Astrocyte (in vitro differentiated cells and primary cell): Measurements from ENCODE around the gene ZFYVE28. TPM values are rescaled to one million over a fixed set of nuclear protein-coding genes. Genes with fewer than 3 reads are reported as not detected.
A peak's percentile ranks its signal among the peaks of the same experiment; 100 is the strongest.

Experiments
- DNase-seq: peaks from one replicate; pipeline ENCODE4 v3.0.0-alpha.2; 2010; ENCODE audit warnings: low read depth
- FAIRE-seq: peaks from 2 replicates; lab custom pipeline; 2011; peaks lifted over from hg19 to GRCh38; lab: Jason Lieb, UNC
- H2AFZ ChIP-seq: 2 replicates; pipeline ENCODE4 v1.6.0; 2012; ENCODE audit warnings: low read depth, low read length, inconsistent platforms
- H3K27ac ChIP-seq: 2 replicates; pipeline ENCODE4 v1.5.1; 2011; ENCODE audit warnings: low read depth, low read length, inconsistent platforms
- H3K27me3 ChIP-seq: 2 replicates; pipeline ENCODE4 v1.6.0; 2011; ENCODE audit warnings: low read length, inconsistent platforms; ENCODE audit not compliant: insufficient read depth
- H3K36me3 ChIP-seq: 2 replicates; pipeline ENCODE4 v1.5.1; 2011; ENCODE audit warnings: low read length, inconsistent platforms; ENCODE audit not compliant: insufficient read depth
- H3K4me1 ChIP-seq: 2 replicates; pipeline ENCODE4 v1.5.1; 2011; ENCODE audit warnings: low read length, inconsistent platforms; ENCODE audit not compliant: insufficient read depth
- H3K4me2 ChIP-seq: 2 replicates; pipeline ENCODE4 v1.6.0; 2012; ENCODE audit warnings: low read length, inconsistent platforms
- H3K4me3 ChIP-seq: 2 replicates; pipeline ENCODE4 v1.5.1; 2011; ENCODE audit warnings: low read depth, mild to moderate bottlenecking, low read length, inconsistent platforms; ENCODE audit not compliant: insufficient read depth
- H3K79me2 ChIP-seq: 2 replicates; pipeline ENCODE4 v1.6.0; 2012; ENCODE audit warnings: mild to moderate bottlenecking, low read length, inconsistent platforms; ENCODE audit not compliant: insufficient read depth
- H3K9ac ChIP-seq: 2 replicates; pipeline ENCODE4 v1.6.0; 2012; ENCODE audit warnings: mild to moderate bottlenecking, low read length, inconsistent platforms
- H3K9me3 ChIP-seq: 2 replicates; pipeline ENCODE4 v1.5.1; 2012; ENCODE audit warnings: low read depth, mild to moderate bottlenecking, low read length, inconsistent platforms; ENCODE audit not compliant: insufficient read depth
- H4K20me1 ChIP-seq: 2 replicates; pipeline ENCODE4 v1.6.0; 2012; ENCODE audit warnings: low read length, inconsistent platforms; ENCODE audit not compliant: insufficient read depth
- H3K27ac Mint-ChIP-seq: one replicate; pipeline ENCODE4 v1.8.0; 2021; ENCODE audit warnings: mild to moderate bottlenecking, mixed read lengths; ENCODE audit not compliant: unreplicated experiment
- H3K27me3 Mint-ChIP-seq: one replicate; pipeline ENCODE4 v1.8.0; 2021; ENCODE audit warnings: low read depth, mixed read lengths; ENCODE audit not compliant: unreplicated experiment
- H3K36me3 Mint-ChIP-seq: one replicate; pipeline ENCODE4 v1.8.0; 2021; ENCODE audit warnings: low read depth, mixed read lengths; ENCODE audit not compliant: unreplicated experiment
- H3K4me1 Mint-ChIP-seq: one replicate; pipeline ENCODE4 v1.8.0; 2021; ENCODE audit warnings: low read depth, mixed read lengths; ENCODE audit not compliant: unreplicated experiment
- H3K4me3 Mint-ChIP-seq: one replicate; pipeline ENCODE4 v1.8.0; 2021; ENCODE audit warnings: mild to moderate bottlenecking, moderate library complexity, mixed read lengths; ENCODE audit not compliant: unreplicated experiment
- H3K9me3 Mint-ChIP-seq: one replicate; pipeline ENCODE4 v1.8.0; 2021; ENCODE audit warnings: mild to moderate bottlenecking, mixed read lengths; ENCODE audit not compliant: unreplicated experiment
- EZH2 ChIP-seq: IDR thresholded peaks from 2 replicates; pipeline ENCODE4 v1.6.1; 2012; ENCODE audit warnings: mild to moderate bottlenecking, low read length, inconsistent platforms; ENCODE audit not compliant: insufficient read depth
- total RNA-seq: library from RNA; stranded (reverse); gene quantifications from 2 replicates; pipeline ENCODE4 v1.2.1, GENCODE V29; 2021
- TF ChIP-seq, protein P1 (sequence below): IDR thresholded peaks from 2 replicates; pipeline ENCODE4 v1.5.1; 2011; ENCODE audit warnings: low read depth, mild to moderate bottlenecking, inconsistent platforms, low read length, moderate library complexity; ENCODE audit not compliant: insufficient read depth

The ZFYVE28 gene
- total RNA-seq, 1 donor from 2014 or later = 0.68 TPM

- H3K27me3 ChIP-seq = no peaks in the 10 kb centered on the region
- H3K27ac ChIP-seq = no peak overlapping the region
- peak overlapping the region; percentile 77 for H3K4me3 Mint-ChIP-seq
- no peaks in the 10 kb centered on the region for H3K9me3 ChIP-seq
- peaks cover 20% of the 10 kb centered on the region for H3K4me1 Mint-ChIP-seq
- no peaks in the 10 kb centered on the region for H3K27me3 Mint-ChIP-seq
- TF ChIP-seq, protein P1, sequence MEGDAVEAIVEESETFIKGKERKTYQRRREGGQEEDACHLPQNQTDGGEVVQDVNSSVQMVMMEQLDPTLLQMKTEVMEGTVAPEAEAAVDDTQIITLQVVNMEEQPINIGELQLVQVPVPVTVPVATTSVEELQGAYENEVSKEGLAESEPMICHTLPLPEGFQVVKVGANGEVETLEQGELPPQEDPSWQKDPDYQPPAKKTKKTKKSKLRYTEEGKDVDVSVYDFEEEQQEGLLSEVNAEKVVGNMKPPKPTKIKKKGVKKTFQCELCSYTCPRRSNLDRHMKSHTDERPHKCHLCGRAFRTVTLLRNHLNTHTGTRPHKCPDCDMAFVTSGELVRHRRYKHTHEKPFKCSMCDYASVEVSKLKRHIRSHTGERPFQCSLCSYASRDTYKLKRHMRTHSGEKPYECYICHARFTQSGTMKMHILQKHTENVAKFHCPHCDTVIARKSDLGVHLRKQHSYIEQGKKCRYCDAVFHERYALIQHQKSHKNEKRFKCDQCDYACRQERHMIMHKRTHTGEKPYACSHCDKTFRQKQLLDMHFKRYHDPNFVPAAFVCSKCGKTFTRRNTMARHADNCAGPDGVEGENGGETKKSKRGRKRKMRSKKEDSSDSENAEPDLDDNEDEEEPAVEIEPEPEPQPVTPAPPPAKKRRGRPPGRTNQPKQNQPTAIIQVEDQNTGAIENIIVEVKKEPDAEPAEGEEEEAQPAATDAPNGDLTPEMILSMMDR = no peak
- TF ChIP-seq EZH2 = no peak
- no peak overlapping the region for H3K4me3 ChIP-seq
- H3K9ac ChIP-seq = no peak overlapping the region
- peaks cover 23% of the 10 kb centered on the region for H4K20me1 ChIP-seq
- peaks cover 30% of the 10 kb centered on the region for H3K79me2 ChIP-seq
- H3K9me3 Mint-ChIP-seq = no peaks in the 10 kb centered on the region
- no peak overlapping the region for H3K4me2 ChIP-seq
- no peak overlapping the region for H2AFZ ChIP-seq
- DNase-seq (no peak), FAIRE-seq (no peak)
- peaks cover 19% of the 10 kb centered on the region for H3K4me1 ChIP-seq
- peak overlapping the region; percentile 69 for H3K27ac Mint-ChIP-seq
- H3K36me3 ChIP-seq = no peaks in the 10 kb centered on the region
- H3K36me3 Mint-ChIP-seq = peaks cover 2% of the 10 kb centered on the region
These were observed 174.6 kb downstream of the ZFYVE28 start for GRCh38 chr4:2243681-2244380.

- Histone ChIP-seq H3K27ac (peak within 1 kb of the TSS; percentile 56), H3K36me3 (peaks cover 3% of the 10 kb centered on the region), H3K9ac (peak within 1 kb of the TSS; percentile 88), H3K4me1 (peaks cover 19% of the 10 kb centered on the region), H3K4me3 (peak within 1 kb of the TSS; percentile 88), H2AFZ (peak within 1 kb of the TSS; percentile 67), H3K79me2 (peaks cover 50% of the 10 kb centered on the region), H3K27me3 (no peaks in the 10 kb centered on the region), H3K4me2 (peak within 1 kb of the TSS; percentile 93), H3K9me3 (no peaks in the 10 kb centered on the region), H4K20me1 (peaks cover 36% of the 10 kb centered on the region)
- FAIRE-seq = no peak
- peak within 1 kb of the TSS; percentile 90 for H3K4me3 Mint-ChIP-seq
- H3K9me3 Mint-ChIP-seq = no peaks in the 10 kb centered on the region
- peak; percentile 82 for DNase-seq
- no peak for TF ChIP-seq EZH2
- TF ChIP-seq, protein P1 = no peak
- peaks cover 2% of the 10 kb centered on the region for H3K36me3 Mint-ChIP-seq
- H3K4me1 Mint-ChIP-seq = peaks cover 20% of the 10 kb centered on the region
- H3K27me3 Mint-ChIP-seq = no peaks in the 10 kb centered on the region
- no peak within 1 kb of the TSS for H3K27ac Mint-ChIP-seq
These were observed 176.8 kb downstream of the ZFYVE28 start, which contains the start of the genes HAUS3 and POLN for GRCh38 chr4:2241410-2242353. Gene HAUS3, minus strand, starts transcription at chr4:2242121. Its CDS starts 1,175 bp downstream, at chr4:2240946. Gene POLN, minus strand, starts transcription at chr4:2242121. Its CDS starts 12,890 bp downstream, at chr4:2229231.
